RWPE1 (cell line): ENCODE measurements around the gene PNPO.
A peak's percentile ranks its signal among the peaks of the same experiment; 100 is the strongest.

ENCODE experiments used
- CTCF ChIA-PET: fragments of 350-600 bp; sonication (Branson Sonifier 250); formaldehyde crosslinking; extraction: SDS; loops from one replicate; lab custom pipeline; 2021; lab: Yijun Ruan, JAX
- POLR2A ChIA-PET: fragments of 400-600 bp; formaldehyde crosslinking; extraction: SDS; loops from one replicate; lab custom pipeline; 2020; ENCODE audit warnings: antibody characterized with exemption; ENCODE audit not compliant: low non-redundant PET; lab: Yijun Ruan, JAX
- DNase-seq: peaks from one replicate; pipeline ENCODE4 v3.0.0; 2012; ENCODE audit warnings: low spot score
- H3K27ac ChIP-seq: fragments of 450-650 bp; 2 replicates; pipeline ENCODE4 v1.5.1; 2017
- CTCF ChIP-seq: fragments of 450-650 bp; conservative IDR thresholded peaks from 2 replicates; pipeline ENCODE4 v1.5.1; 2017; ENCODE audit warnings: low read depth, mild to moderate bottlenecking

Gene PNPO

DNA sequence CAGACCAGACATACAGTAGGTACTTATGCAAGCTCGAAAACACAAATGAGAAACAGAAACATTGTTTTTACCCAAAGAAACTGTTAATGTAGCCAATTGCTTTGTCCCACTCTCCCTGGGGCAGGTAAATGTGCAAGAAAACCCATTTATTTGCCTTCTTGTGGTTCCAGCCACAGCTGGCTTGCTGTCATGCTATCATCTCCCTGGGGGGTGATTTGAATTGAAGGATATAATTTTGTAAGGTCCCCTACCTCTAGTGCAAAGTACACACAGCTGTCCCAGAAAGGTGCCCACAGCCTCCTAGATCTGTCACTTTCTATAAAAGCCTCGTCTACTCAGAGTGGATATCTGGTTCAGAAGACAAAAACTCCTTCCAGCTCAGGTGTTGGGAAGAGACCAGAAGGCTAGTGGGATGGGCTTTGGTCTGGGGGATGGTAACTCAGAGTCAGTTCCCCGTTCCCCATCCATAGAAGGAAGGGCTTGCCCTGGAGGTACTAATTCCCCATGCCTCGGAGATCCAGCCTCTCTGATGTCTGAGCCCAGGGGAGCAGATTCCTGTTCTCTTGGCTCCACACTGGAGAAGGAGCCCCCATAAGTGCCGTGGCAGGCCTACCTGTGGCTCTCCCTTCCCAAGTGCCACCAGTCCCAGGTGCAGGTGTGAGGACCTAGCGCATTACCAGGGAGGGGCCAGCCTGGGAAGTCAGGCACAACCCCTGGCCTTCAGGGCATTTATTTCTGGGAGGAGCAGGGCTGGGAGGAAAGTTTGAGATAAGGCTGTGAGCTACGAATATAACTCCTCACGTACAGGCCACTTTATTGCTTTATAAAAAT is 18.7 kb downstream of the PNPO start:
- TF ChIP-seq CTCF, result no peak
- ChIA-PET POLR2A (interaction anchor here (1.0 kb wide), 1 partner anchor 9 kb away, joined by 3 read pairs; no protein-coding TSS in a partner anchor), CTCF (interaction anchor here (0.6 to 2.3 kb wide), 5 partner anchors 10 to 685 kb away, joined by 3 to 11 read pairs (median 3); no protein-coding TSS in a partner anchor)
- H3K27ac ChIP-seq, result no peak overlapping the region
- DNase-seq, result no peak

DNA sequence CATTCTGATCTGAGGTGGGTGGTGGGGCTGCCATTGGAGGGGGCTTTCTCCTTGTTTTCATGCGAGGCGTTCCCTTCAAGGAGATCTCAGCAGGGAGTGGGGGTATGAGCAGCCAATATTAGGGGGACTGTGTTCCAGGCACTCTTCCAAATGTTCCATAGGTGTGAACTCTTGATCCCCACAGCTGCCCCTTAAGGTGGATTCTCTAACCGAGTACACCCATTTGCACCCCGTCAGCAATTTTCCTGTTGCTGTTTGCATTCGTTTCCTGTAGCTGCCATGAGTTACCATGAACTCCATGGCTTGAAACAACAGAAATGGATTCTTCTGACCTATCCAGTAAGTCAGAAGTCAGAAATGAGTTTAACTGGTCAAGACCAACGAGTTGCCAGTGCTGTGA is 20.0 kb downstream of the PNPO start:
- ChIA-PET CTCF (interaction anchor here (0.6 to 2.3 kb wide), 3 partner anchors 12 to 58 kb away, joined by 5 to 14 read pairs (median 11); no protein-coding TSS in a partner anchor), POLR2A (no interaction called here)
- no peak for DNase-seq
- no peak for TF ChIP-seq CTCF
- H3K27ac ChIP-seq, result no peak overlapping the region

DNA sequence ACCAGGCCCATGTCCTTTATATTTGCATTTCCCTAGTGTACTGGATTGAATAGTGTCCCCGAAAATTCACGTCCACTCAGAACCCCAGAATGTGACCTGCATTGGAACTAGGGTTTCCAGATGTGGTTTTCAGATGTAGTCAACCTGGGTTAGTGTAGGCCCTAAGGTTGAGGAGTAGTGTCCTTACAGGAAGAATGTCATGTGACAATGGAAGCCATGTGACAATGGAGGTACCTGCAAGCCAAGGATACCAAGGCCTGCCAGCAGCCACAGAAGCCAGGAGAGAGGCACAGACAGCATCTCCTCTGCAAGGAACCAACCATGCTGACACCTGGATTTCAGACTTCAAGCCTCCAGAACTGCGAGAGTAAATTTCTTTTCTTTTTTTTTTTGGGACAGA is 21.5 kb downstream of the PNPO start:
- POLR2A ChIA-PET, result no interaction called here
- DNase-seq, result no peak

DNA sequence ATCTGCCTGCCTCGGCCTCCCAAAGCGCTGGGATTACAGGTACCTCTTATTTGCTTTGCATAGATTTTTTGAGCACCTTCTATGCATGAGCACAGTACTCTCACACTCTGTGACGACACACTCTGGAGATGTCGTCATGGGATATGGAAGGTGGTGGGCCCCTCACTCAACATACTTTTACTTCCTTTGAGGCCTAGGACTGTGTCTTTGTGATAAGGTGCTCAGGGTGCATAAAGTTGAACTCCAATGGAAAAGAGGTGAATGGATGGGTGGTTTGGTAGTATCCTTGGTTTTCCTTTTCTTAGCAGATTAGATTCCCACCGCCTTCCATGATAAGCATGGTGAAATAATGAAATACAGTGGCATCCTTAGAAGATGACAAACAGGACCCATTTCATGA is 23.5 kb downstream of the PNPO start:
- no peak overlapping the region for H3K27ac ChIP-seq
- ChIA-PET CTCF (no interaction called here), POLR2A (no interaction called here)
- DNase-seq, result no peak
- TF ChIP-seq CTCF, result no peak

More for the DNA sequence above, 21.5 kb downstream of the PNPO start:
- no peak overlapping the region for H3K27ac ChIP-seq
- CTCF ChIA-PET, result no interaction called here
- no peak for TF ChIP-seq CTCF

- no peak for TF ChIP-seq CTCF
- DNase-seq, result no peak
- CTCF ChIA-PET, result no interaction called here
- POLR2A ChIA-PET, result no interaction called here
- H3K27ac ChIP-seq, result peak overlapping the region; percentile 86
These were observed 24.7 kb downstream of the PNPO start for GRCh38 chr17:47966079-47966519.

DNA sequence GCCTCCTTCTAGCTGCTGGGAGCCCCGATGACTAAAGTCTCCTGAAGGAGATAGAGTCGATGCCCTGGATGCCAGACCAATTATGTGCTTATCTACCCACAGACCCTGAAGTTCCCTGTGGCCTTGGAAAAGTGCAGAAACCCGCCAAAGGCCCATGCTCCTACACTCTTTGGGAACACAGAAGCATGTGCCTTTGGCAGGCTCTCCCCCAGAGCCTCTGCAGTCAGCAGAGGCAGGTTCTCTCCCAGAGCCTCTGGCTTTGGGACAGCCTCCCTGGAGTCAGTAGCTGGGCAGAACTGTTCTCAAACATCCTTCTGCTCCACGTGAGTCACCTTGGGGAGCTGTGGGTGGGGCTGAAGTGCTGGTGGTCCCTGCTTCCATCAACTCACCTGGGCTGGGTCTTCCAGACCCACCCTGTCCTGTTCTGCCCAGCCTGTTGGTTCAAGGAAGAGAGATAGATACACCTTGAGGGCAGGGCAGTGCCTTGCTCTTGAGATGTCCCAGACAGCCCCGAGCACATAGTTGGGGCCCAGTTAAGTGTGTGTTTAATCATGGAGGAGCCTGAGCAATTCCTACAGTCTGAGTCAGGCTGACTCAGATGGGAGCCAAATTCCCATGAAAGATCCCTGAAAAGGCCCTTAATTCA is 26.4 kb downstream of the PNPO start:
- ChIA-PET CTCF (interaction anchor here (1.1 to 1.6 kb wide), 3 partner anchors 10 to 18 kb away, joined by 3 to 8 read pairs (median 4); partner anchors contain the start of gene PRR15L), POLR2A (no interaction called here)
- H3K27ac ChIP-seq, result peak overlapping the region; percentile 86
- TF ChIP-seq CTCF, result no peak
- DNase-seq, result peak; percentile 83
